Activated CD8-positive, alpha-beta memory T cell treated with anti-CD3 and anti-CD28 coated beads for 1 hour (primary cell): ENCODE results near the gene MME.

Source experiments
- DNase-seq, 2 donors: peaks; one replicate each; pipeline ENCODE4 v3.0.0-alpha.2; 2020; ENCODE audit warnings: low read depth in 1 of 2; ENCODE audit errors: extremely low read depth in 1 of 2

Gene MME

DNA sequence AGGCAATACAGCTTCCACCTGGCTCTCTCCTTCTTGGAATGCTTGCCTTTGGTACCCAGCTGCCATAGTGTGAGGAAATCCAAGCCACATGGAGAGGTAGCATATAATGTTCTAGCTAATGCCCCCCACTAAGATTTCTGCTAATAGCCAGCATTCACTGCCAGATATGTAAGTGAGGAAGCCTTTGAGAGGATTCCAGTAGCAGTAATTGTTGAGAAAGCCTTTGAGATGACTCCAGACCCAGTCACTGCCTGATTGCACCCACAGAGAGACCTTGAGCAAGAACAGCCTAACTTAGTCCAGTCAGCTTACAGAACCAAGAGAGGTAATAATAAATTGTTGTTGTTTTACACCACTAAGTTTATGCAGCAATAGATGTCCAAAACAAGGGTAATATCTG is 150.3 kb downstream of the MME start:
- no peak for DNase-seq

DNA sequence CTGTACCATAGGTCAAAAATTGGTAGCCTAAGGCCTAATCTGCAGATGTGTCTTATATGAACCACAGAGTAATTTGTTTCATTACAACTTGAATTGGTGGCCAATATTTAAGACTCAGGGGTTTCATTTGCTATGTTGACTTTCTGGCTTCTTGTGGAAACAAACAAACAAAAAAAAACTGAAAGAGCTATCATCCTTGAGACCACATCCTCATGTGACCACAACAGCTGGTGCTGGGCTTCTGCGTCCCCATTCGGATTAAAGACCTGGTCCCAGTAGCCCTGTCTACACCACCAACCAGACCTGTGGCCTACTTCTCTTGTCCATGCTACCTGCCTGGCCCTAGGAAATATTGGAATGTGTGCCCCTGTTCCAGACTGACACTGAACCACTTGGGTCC is 151.7 kb downstream of the MME start:
- DNase-seq = no peak

DNA sequence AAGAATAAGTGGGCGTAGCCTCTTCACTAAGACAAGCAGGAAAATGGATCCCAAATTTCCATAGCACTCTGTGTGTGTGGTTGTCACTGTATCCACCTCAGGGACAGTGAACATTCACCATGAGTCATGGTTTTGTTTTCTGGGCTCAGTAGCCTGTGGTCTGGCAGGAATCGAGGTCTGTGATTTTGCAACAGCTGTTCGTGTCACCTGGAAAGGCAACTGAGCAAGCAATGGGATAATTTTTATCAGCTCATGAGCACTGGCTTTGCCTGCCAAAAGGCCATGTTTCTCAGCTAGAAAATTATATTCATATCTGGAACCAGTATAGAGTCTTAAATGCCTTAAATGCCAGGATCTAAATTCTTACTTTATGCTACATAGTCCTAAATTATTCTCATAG is 152.5 kb downstream of the MME start:
- DNase-seq = no peak

DNA sequence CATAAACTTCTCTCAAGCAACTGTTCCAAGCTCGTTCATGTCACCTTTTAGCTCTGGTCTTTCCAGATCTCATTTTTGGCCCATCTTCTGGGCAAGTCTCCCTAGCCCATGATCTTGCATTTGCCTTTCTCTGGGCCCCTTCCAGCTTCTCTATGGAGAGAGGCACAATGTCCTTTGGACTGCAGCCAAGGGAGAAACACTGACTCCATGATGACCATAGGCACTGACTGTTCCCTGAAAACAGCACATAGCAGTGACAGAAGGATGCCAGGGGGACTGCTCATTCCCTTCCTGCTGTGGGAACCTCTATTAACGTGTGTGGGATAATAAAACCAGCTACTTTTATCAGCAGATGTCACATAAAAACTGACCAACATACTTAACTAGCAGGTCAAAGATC is 153.1 kb downstream of the MME start:
- no peak for DNase-seq
